ENCODE data around the gene EVX2.

- no peak for TF ChIP-seq CTCF (conservative IDR thresholded peaks at IDR 0.05)
- TF ChIP-seq EZH2 (IDR thresholded peaks at IDR 0.05; ENCODE audit: low read depth), result no peak
Observed at GRCh38 chr2:176067589-176068418, 16.0 kb downstream of the EVX2 start.
